Erythroblast (primary cell): ENCODE data around the gene AK3.

Experiments
- GATA1 ChIP-seq: IDR thresholded peaks from 2 replicates; pipeline ENCODE4 v1.6.1; 2011; ENCODE audit warnings: low read depth, mild to moderate bottlenecking, control low read depth, low read length, moderate library complexity
- POLR2A ChIP-seq: IDR thresholded peaks from 2 replicates; pipeline ENCODE4 v1.6.1; 2011; ENCODE audit warnings: mild to moderate bottlenecking, low read length

GRCh38 chr9:4740388-4740637 lies 689 bp downstream of the AK3 start:
- TF ChIP-seq POLR2A (no peak), GATA1 (no peak)
